Transverse colon (tissue), 4 donors: ENCODE results near the gene RNFT1. TPM values are rescaled to one million over a fixed set of nuclear protein-coding genes. Genes with fewer than 3 reads are reported as not detected.
"Not testable (repeated sequence)": the region's sequence is repeated elsewhere in the genome, so short reads cannot be mapped to it uniquely, and the experiment has no call there.

Source experiments
- DNase-seq: peaks from one replicate; pipeline ENCODE4 v3.0.0-alpha.2; 2019
- H3K27ac ChIP-seq, 4 donors: fragments of 200-600 bp; sonication (generic); 2 replicates each; pipeline ENCODE4 v1.5.1; 2016 to 2018; ENCODE audit warnings: inconsistent platforms in 4 of 4
- H3K27me3 ChIP-seq: fragments of 200-600 bp; sonication (generic); 2 replicates; pipeline ENCODE4 v1.5.1; 2017; ENCODE audit warnings: inconsistent platforms
- H3K36me3 ChIP-seq, 4 donors: fragments of 200-600 bp; sonication (generic); 2 replicates each; pipeline ENCODE4 v1.5.1; 2017 to 2019; ENCODE audit warnings: inconsistent platforms in 4 of 4
- H3K4me1 ChIP-seq, 4 donors: fragments of 200-600 bp; sonication (generic); 2 replicates each; pipeline ENCODE4 v1.5.1; 2017 to 2020; ENCODE audit warnings: inconsistent platforms in 4 of 4
- H3K4me3 ChIP-seq, 4 donors: fragments of 200-600 bp; sonication (generic); 1 replicate in 1 of 4; 2 replicates in 3 of 4; pipeline versions ENCODE4 v1.5.1 to v1.6.1; 2017 to 2019; ENCODE audit warnings: inconsistent platforms in 4 of 4
- H3K9me3 ChIP-seq, 2 donors: fragments of 200-600 bp; sonication (generic); 2 replicates each; pipeline ENCODE4 v1.5.1; 2017 to 2019; ENCODE audit warnings: inconsistent platforms in 2 of 2
- EP300 ChIP-seq: sonication (generic); formaldehyde crosslinking; IDR thresholded peaks from one replicate; pipeline ENCODE4 v1.6.1; 2017; ENCODE audit warnings: antibody characterized with exemption, low read depth
- POLR2A ChIP-seq: fragments of 450-650 bp; IDR thresholded peaks from one replicate; pipeline ENCODE4 v1.6.1; 2016; ENCODE audit warnings: antibody characterized with exemption, mild to moderate bottlenecking, moderate library complexity
- POLR2AphosphoS5 ChIP-seq, 3 donors: sonication (generic); formaldehyde crosslinking; IDR thresholded peaks; one replicate each; pipeline ENCODE4 v1.6.1; 2016; ENCODE audit warnings: antibody characterized with exemption in 3 of 3
- WGBS, 2 donors: methylation state at CpG; one replicate each; pipeline ENCODE4 v1.1.5; 2018; ENCODE audit warnings: low coverage in 1 of 2; 5-methylcytosine and 5-hydroxymethylcytosine counted together
- in situ Hi-C, 4 donors: fragments of 200-750 bp; cut with MboI; loops; one replicate each; pipeline versions ENCODE4 v1.15.0 to v1.15.1; 2017; ENCODE audit warnings: low sequenced_read_pairs in 3 of 4, low pct_ligation_motif_present in 1 of 4, low pct_unique_long_range_greater_than_20kb in 1 of 4
- intact Hi-C: fragments of 100-400 bp; cut with DNase I; formaldehyde crosslinking; loops from one replicate; pipeline ENCODE4 v1.15.1; 2023; ENCODE audit warnings: low total_unique reads
- total RNA-seq, 4 donors: library from RNA; depleted of rRNA; stranded (reverse); fragments of >200 nt; gene quantifications; one replicate each; pipeline ENCODE4 v1.1.0, GENCODE V29; 2016
- TF ChIP-seq, protein P1 (sequence below), 5 experiments: fragments of 200-600 bp in 3 of 5; fragments of 450-650 bp in 2 of 5; sonication (generic) in 3 of 5; IDR thresholded peaks; 1 replicate in 2 of 5; 2 replicates in 3 of 5; pipeline ENCODE4 v1.5.1; 2016 to 2017; ENCODE audit warnings: antibody characterized with exemption in 5 of 5, inconsistent platforms in 3 of 5, mild to moderate bottlenecking in 2 of 5, moderate library complexity in 1 of 5

RNFT1 gene, protein sequence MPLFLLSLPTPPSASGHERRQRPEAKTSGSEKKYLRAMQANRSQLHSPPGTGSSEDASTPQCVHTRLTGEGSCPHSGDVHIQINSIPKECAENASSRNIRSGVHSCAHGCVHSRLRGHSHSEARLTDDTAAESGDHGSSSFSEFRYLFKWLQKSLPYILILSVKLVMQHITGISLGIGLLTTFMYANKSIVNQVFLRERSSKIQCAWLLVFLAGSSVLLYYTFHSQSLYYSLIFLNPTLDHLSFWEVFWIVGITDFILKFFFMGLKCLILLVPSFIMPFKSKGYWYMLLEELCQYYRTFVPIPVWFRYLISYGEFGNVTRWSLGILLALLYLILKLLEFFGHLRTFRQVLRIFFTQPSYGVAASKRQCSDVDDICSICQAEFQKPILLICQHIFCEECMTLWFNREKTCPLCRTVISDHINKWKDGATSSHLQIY
- 10 to 100 TPM; 10.3 to 72.6 (median 37.4) TPM for total RNA-seq

DNA sequence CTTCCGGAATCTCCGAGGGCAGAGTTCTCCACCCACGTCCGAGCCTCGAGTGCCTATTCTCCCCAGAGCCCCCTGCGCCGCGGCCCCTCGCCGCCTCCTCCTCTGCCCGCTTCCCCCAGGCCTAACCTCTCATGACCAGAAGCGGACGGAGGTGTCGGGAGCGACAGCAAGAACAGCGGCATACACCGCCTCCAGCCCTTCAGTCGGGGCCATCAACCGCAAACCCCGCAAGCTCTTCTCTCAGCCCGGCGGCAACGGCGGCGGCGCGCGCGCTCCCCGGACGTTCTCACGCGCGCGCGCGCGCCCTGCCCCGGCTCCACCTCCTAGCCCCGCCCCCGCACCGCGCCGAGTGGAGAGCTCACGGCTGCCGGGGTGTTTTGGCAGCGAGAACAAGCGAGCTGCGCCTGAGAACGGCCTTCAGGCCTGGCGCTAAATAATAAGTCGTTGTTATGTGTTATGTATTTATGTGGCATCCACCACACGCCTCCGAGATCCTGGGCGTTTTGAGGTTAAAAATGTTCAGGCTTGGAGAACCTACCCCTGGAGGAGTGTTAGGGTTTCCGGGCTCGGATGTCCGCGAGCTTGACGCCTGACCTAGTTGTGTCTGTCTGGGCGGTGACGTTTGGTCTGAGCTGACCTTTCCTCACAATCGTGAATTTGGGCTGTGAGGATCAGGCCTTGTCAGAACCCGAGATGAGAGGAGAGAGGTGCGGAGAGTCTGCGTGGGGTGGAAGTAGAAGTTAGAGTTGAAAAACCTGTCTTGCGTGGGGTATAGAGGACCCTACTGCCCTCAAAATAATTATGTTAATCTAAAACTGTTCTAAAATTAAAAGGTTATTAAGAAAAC lies at the start of gene RNFT1:
Gene RNFT1 (minus strand): TSS at position 259 of the 847 bp plus-strand sequence. CDS start 77 bp downstream, at position 182.
- peak; percentile 95 for DNase-seq
- Histone ChIP-seq H3K36me3 (no peaks in the 10 kb centered on the region), H3K27ac (peak within 1 kb of the TSS; percentile 91 to 98 (median 97)), H3K4me1 (peaks cover 7 to 21% (median 11%) of the 10 kb centered on the region in 4 donors), H3K4me3 (peak within 1 kb of the TSS; percentile 60 to 93 (median 76)), H3K9me3 (no peaks in the 10 kb centered on the region), H3K27me3 (no peaks in the 10 kb centered on the region)
- in situ Hi-C loops: no loop called here
- intact Hi-C loops: no loop called here
- TF ChIP-seq POLR2AphosphoS5 (IDR thresholded peaks at IDR 0.05): peak; percentile 42 to 76 (median 70)
- peak; percentile 78 for TF ChIP-seq POLR2A
- no peak for TF ChIP-seq EP300
- WGBS, 2 donors: 0 to 2% methylated on average over 1 to 58 of the region's 67 CpGs

DNA sequence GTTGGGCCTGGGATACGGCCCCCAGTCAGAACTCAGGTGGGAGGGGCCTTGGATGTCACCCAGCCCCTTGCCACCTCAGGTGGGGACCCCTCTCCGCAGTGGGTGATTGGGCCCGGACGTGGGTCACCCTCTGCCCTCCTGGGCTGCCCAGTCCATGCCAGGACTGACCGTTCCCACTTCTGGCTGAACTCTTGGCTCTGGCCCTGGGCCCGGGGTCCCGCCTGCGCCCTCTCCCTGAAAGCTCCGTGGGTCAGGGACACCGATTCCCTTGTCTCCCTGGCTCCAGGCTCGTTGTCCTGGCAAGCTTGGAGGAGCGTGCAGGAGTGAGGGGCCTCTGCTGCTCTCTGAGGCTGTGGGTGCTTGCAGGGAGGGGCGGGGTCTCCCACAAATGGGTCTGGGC lies 44.8 kb upstream of the RNFT1 start:
- whole genome bisulfite sequencing, 2 donors: no CpG with 5 or more reads among the region's 13 CpGs
- intact Hi-C loops, H3K9me3 ChIP-seq, H3K27me3 ChIP-seq, H3K36me3 ChIP-seq, DNase-seq, H3K4me3 ChIP-seq, H3K27ac ChIP-seq, H3K4me1 ChIP-seq, in situ Hi-C loops: not testable (repeated sequence)

DNA sequence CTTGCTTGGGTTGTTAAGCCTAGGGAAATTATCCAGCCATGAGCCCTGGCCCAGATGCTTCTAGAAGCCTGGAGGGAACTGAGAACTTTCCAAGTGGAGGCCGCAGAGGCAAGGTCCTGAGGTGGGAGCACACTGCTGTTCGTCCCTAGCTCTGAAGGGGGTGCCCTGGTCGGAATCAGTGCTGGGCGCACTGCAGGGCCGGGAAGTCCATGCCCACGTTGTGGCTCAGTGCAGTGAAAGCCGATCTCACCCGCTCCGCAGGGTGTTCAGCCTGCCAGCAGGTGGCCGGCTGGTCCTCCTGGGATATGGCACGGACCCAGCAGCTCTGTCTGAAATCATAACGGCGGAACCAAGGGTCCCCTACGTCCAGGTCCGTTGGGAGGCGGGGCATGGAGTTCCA lies 43.8 kb upstream of the RNFT1 start:
- no CpG with 5 or more reads among the region's 16 CpGs for WGBS, 2 donors
- in situ Hi-C loops, H3K36me3 ChIP-seq, H3K4me3 ChIP-seq, DNase-seq, intact Hi-C loops, H3K27me3 ChIP-seq, H3K4me1 ChIP-seq, H3K9me3 ChIP-seq, H3K27ac ChIP-seq: not testable (repeated sequence)

DNA sequence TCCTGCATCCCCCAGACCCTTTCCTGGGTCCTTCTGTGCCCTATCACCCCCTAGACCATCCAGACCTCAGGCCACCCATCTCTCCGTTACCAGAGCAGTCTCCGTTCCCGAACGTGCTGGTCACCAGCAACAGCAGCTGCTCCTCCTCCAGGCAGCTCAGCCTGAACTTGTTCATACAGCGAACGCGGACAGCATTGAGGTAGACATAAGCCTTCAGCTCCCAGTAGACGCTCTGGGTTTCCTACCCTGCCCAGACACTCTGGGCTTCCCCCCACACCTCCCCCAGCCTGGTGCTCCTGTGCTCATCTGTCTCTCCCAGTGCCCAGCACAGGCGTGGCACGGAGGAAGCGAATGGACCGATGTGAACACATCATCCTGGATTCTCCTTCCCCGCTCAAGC lies 41.6 kb upstream of the RNFT1 start:
- no peak overlapping the region for H3K4me3 ChIP-seq

DNA sequence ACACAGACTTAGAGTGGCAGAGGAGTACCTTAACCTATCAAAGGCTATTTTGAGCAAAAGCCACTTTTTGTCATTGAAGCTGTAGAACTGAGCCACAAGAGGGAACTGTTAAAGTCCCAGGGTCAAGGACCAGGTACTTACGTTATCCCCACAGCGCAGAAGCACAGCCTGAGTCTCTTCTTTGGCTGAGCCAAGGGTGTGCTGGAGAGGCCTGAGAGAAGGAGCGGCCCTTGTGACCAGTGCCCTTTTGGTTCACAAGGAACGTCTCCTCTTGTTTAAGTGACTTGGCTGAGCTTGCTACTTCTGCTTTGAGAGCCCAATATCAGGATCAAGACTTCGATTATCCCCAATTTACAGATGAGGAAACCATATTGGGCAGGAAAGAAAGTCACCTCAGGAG lies 40.0 kb upstream of the RNFT1 start:
- DNase-seq, intact Hi-C loops, H3K4me1 ChIP-seq, H3K9me3 ChIP-seq, H3K27me3 ChIP-seq, H3K27ac ChIP-seq, in situ Hi-C loops, H3K4me3 ChIP-seq, H3K36me3 ChIP-seq: not testable (repeated sequence)
- WGBS, 2 donors: 83% methylated on average over 5 of the region's 5 CpGs; no CpG with 5 or more reads in 1 of the 2 donors

More for the DNA sequence above, 41.6 kb upstream of the RNFT1 start:
- no peaks in the 10 kb centered on the region for H3K4me1 ChIP-seq
- TF ChIP-seq POLR2AphosphoS5 (IDR thresholded peaks at IDR 0.05) (no peak), POLR2A (no peak), EP300 (no peak)
- TF ChIP-seq, protein P1, sequence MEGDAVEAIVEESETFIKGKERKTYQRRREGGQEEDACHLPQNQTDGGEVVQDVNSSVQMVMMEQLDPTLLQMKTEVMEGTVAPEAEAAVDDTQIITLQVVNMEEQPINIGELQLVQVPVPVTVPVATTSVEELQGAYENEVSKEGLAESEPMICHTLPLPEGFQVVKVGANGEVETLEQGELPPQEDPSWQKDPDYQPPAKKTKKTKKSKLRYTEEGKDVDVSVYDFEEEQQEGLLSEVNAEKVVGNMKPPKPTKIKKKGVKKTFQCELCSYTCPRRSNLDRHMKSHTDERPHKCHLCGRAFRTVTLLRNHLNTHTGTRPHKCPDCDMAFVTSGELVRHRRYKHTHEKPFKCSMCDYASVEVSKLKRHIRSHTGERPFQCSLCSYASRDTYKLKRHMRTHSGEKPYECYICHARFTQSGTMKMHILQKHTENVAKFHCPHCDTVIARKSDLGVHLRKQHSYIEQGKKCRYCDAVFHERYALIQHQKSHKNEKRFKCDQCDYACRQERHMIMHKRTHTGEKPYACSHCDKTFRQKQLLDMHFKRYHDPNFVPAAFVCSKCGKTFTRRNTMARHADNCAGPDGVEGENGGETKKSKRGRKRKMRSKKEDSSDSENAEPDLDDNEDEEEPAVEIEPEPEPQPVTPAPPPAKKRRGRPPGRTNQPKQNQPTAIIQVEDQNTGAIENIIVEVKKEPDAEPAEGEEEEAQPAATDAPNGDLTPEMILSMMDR (IDR thresholded peaks at IDR 0.05): no peak
- H3K36me3 ChIP-seq: no peaks in the 10 kb centered on the region
- in situ Hi-C loops: no loop called here
- H3K27me3 ChIP-seq: no peaks in the 10 kb centered on the region
- WGBS, 2 donors: 91 to 100% methylated on average over 3 to 13 of the region's 13 CpGs
- H3K9me3 ChIP-seq: no peaks in the 10 kb centered on the region
- no peak overlapping the region for H3K27ac ChIP-seq
- intact Hi-C loops: no loop called here
- DNase-seq: no peak

DNA sequence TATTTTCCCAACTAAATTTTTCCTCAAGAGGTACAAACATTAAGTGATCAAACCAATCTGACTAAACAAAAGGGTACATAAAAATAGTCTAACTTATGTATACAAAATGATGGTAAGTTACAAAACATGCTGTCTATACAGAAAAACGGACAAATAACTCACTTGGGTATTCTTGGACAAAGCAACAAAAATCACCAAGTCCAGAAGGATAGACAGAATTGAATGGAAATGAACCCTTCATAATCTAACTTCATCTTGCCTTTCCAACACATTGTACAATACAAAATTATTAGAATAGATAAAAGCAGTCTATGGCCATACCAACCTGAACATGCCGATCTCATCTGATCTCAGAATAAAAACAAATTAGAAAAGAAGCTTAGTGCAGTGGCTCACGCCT lies 37.9 kb upstream of the RNFT1 start:
- in situ Hi-C loops, H3K4me1 ChIP-seq, DNase-seq, H3K36me3 ChIP-seq, H3K9me3 ChIP-seq, intact Hi-C loops, H3K27me3 ChIP-seq, H3K4me3 ChIP-seq, H3K27ac ChIP-seq: not testable (repeated sequence)
- 79 to 88% methylated on average over 3 of the region's 3 CpGs for WGBS, 2 donors

DNA sequence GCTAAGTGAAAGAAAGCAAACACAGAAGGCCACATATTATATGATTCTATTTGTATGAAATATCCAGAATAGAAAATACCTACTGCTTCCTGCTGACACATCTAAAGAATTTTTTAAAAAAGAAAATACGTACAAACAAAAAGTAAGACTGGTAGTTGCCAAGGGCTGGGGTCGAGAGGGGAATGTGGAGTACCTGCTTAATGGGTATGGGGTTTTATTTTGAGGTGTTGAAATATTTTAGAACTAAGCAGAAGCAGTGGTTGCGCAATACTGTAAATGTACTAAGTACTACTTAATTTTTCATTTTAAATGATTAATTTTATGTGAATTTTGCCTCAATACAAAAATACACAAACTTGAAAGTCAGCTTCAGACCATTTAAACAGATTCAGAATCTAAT lies 32.1 kb upstream of the RNFT1 start:
- intact Hi-C loops, H3K4me3 ChIP-seq, H3K27ac ChIP-seq, DNase-seq, H3K36me3 ChIP-seq, in situ Hi-C loops, H3K27me3 ChIP-seq, H3K4me1 ChIP-seq, H3K9me3 ChIP-seq: not testable (repeated sequence)
- WGBS, 2 donors: 75 to 84% methylated on average over 3 of the region's 3 CpGs

DNA sequence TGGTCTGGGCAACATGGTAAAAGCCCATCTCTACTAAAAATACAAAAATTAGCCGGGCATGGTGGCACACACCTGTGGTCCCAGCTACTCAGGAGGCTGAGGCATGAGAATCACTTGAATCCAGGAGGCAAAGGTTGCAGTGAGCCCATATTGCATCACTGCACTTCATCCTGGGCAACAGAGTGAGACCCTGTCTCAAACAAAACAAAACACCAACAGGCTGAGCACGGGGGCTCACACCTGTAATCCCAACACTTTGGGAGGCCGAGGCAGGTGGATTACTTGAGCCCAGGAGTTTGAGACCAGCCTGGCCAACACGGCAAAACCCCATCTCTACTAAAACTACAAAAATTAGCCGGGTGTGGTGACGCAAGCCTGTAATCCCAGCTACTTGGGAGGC lies 10.6 kb upstream of the RNFT1 start:
- H3K27ac ChIP-seq, H3K27me3 ChIP-seq, H3K36me3 ChIP-seq, in situ Hi-C loops, DNase-seq, H3K4me3 ChIP-seq, H3K4me1 ChIP-seq, H3K9me3 ChIP-seq, intact Hi-C loops: not testable (repeated sequence)
- WGBS, 2 donors: 89% methylated on average over 6 of the region's 6 CpGs; no CpG with 5 or more reads in 1 of the 2 donors

DNA sequence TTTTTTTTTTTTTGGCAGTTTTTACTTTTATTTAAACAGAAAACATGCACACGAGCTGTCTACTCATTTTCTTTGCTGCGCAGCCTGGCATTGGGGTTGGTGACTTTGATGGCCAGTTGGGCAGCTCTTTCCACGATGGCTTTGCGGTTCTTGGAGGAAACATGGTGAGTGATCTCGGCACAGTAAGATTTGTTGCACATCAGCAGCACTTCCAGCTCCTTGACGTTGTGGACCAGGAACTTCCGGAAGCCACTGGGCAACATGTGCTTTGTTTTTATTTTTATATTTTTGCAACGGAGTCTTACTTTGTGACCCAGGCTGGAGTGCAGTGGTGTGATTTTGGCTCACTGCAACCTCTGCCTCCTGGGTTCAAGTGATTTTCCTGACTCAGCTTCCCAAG lies 8.9 kb upstream of the RNFT1 start:
- intact Hi-C loops, DNase-seq, H3K27ac ChIP-seq, H3K36me3 ChIP-seq, H3K9me3 ChIP-seq, H3K4me3 ChIP-seq, H3K4me1 ChIP-seq, in situ Hi-C loops, H3K27me3 ChIP-seq: not testable (repeated sequence)
- WGBS, 2 donors: 90 to 92% methylated on average over 6 to 8 of the region's 8 CpGs
